ENCODE measurements around the gene ZBTB34. TPM values are rescaled to one million over a fixed set of nuclear protein-coding genes. Genes with fewer than 3 reads are reported as not detected.

Gene ZBTB34
- total and polyA plus RNA-seq, 9 of the 15 experiments (the other 6 are each of a cell fraction or from before 2014, with no cell fraction given) = 2.7 to 15.6 (median 9.8) TPM

- POLR2A ChIA-PET = interaction anchor here (0.7 to 1.3 kb wide), 3 partner anchors 19 to 47 kb away, joined by 3 to 4 read pairs (median 4); no protein-coding TSS in a partner anchor
- DNase-seq (ENCODE audit: extremely low read depth in 1 of 4, low spot score in 3 of 4) = no peak
- H3K4me2 ChIP-seq (ENCODE audit: insufficient read depth, low read length) = no peak overlapping the region
- peaks cover 43% of the 10 kb centered on the region for H3K36me3 ChIP-seq (ENCODE audit: control insufficient read depth, insufficient read depth, low read length)
- 83% methylated on average over 3 of the region's 3 CpGs for WGBS (ENCODE audit: insufficient coverage, low coverage, missing lambda C conversion rate)
- H3K9me1 ChIP-seq (ENCODE audit: control insufficient read depth, insufficient read depth, low read length) = no peaks in the 10 kb centered on the region
- H3K9ac ChIP-seq (ENCODE audit: insufficient read depth in 1 of 2, low read depth in 2 of 2, low read length in 2 of 2) = no peak overlapping the region
- H3K27me3 ChIP-seq (ENCODE audit: control insufficient read depth in 2 of 2, insufficient read depth in 2 of 2, low read length in 2 of 2) = no peaks in the 10 kb centered on the region
- H3K4me3 ChIP-seq = no peak overlapping the region
- H3K4me1 ChIP-seq (replicated peaks in 1 of 2; ENCODE audit: control insufficient read depth in 2 of 2, insufficient read depth in 2 of 2, low read length in 2 of 2) = no peaks in the 10 kb centered on the region; a peak in 1 of 5 replicates
- no peaks in the 10 kb centered on the region for H3K9me3 ChIP-seq (replicated peaks; ENCODE audit: control insufficient read depth, insufficient read depth, low read depth, low read length)
- no peak for ATAC-seq
- H3K27ac ChIP-seq (ENCODE audit: extremely low read depth, low read depth, low read length) = no peak overlapping the region
- H2AFZ ChIP-seq (ENCODE audit: low read depth, low read length) = no peak overlapping the region
- peaks cover 30% of the 10 kb centered on the region for H3K79me2 ChIP-seq (ENCODE audit: control insufficient read depth, insufficient read depth, low read length)
- FAIRE-seq = no peak
- in situ Hi-C loops (cut with MboI) (no loop called here), intact Hi-C loops (cut with micrococcal nuclease) (no loop called here)
- CTCF ChIA-PET (ENCODE audit: low intra/inter-chr PET ratio) = no interaction called here
- no peaks in the 10 kb centered on the region for H4K20me1 ChIP-seq (replicated peaks; ENCODE audit: control insufficient read depth, insufficient read depth, low read length)
- no TSS peak for BruUV-seq (replicated peaks)
- TF ChIP-seq, protein P1, sequence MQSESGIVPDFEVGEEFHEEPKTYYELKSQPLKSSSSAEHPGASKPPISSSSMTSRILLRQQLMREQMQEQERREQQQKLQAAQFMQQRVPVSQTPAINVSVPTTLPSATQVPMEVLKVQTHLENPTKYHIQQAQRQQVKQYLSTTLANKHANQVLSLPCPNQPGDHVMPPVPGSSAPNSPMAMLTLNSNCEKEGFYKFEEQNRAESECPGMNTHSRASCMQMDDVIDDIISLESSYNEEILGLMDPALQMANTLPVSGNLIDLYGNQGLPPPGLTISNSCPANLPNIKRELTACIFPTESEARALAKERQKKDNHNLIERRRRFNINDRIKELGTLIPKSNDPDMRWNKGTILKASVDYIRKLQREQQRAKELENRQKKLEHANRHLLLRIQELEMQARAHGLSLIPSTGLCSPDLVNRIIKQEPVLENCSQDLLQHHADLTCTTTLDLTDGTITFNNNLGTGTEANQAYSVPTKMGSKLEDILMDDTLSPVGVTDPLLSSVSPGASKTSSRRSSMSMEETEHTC (IDR thresholded peaks at IDR 0.05) = no peak
- TF ChIP-seq ZC3H8 (IDR thresholded peaks at IDR 0.05) (no peak), ZNF253 (CRISPR knock-in tag; conservative IDR thresholded peaks at IDR 0.05) (no peak), PRDM10 (IDR thresholded peaks at IDR 0.05; ENCODE audit: partially characterized antibody) (no peak), KDM4B (IDR thresholded peaks at IDR 0.05; ENCODE audit: borderline replicate concordance in 2 of 2, low read depth in 1 of 2) (no peak), HMBOX1 (IDR thresholded peaks at IDR 0.05) (no peak), ZNF507 (tag; conservative IDR thresholded peaks at IDR 0.05) (no peak), ZC3H4 (CRISPR knock-in tag; IDR thresholded peaks at IDR 0.05; ENCODE audit: borderline replicate concordance) (no peak), ZNF384 (IDR thresholded peaks at IDR 0.05; ENCODE audit: low read depth, low read length) (no peak), ZNF143 (CRISPR knock-in tag; IDR thresholded peaks at IDR 0.05) (no peak), NELFE (IDR thresholded peaks at IDR 0.05; ENCODE audit: insufficient read depth, insufficient read length) (no peak), ZNF76 (CRISPR knock-in tag; IDR thresholded peaks at IDR 0.05; ENCODE audit: borderline replicate concordance) (no peak)
- TF ChIP-seq, protein P2, sequence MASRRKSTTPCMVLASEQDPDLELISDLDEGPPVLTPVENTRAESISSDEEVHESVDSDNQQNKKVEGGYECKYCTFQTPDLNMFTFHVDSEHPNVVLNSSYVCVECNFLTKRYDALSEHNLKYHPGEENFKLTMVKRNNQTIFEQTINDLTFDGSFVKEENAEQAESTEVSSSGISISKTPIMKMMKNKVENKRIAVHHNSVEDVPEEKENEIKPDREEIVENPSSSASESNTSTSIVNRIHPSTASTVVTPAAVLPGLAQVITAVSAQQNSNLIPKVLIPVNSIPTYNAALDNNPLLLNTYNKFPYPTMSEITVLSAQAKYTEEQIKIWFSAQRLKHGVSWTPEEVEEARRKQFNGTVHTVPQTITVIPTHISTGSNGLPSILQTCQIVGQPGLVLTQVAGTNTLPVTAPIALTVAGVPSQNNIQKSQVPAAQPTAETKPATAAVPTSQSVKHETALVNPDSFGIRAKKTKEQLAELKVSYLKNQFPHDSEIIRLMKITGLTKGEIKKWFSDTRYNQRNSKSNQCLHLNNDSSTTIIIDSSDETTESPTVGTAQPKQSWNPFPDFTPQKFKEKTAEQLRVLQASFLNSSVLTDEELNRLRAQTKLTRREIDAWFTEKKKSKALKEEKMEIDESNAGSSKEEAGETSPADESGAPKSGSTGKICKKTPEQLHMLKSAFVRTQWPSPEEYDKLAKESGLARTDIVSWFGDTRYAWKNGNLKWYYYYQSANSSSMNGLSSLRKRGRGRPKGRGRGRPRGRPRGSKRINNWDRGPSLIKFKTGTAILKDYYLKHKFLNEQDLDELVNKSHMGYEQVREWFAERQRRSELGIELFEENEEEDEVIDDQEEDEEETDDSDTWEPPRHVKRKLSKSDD (conservative IDR thresholded peaks at IDR 0.05; ENCODE audit: low read length) = no peak
These were observed 29.6 kb upstream of the ZBTB34 start for GRCh38 chr9:126830827-126831226.

Measured in K562 (cell line).